Right lobe of liver (tissue), 4 donors: ENCODE data around the gene NBEA.

ENCODE experiments used
- POLR2A ChIP-seq: fragments of 450-650 bp; IDR thresholded peaks from one replicate; pipeline ENCODE4 v1.6.1; 2017; ENCODE audit warnings: antibody characterized with exemption, mild to moderate bottlenecking
- TF ChIP-seq, protein P1 (sequence below), 4 donors: fragments of 200-600 bp in 3 of 4; fragments of 450-650 bp in 1 of 4; IDR thresholded peaks; one replicate each; pipeline versions ENCODE4 v1.5.1 to v1.8.0; 2016 to 2022; ENCODE audit warnings: antibody characterized with exemption in 4 of 4, mild to moderate bottlenecking in 2 of 4
- donor health status: DM: no; HTN: no; CAD: no.
- donor health status: DM: no; HTN: no; CAD: no.
- donor health status: DM: no; HTN: yes; CAD: no.

DNA sequence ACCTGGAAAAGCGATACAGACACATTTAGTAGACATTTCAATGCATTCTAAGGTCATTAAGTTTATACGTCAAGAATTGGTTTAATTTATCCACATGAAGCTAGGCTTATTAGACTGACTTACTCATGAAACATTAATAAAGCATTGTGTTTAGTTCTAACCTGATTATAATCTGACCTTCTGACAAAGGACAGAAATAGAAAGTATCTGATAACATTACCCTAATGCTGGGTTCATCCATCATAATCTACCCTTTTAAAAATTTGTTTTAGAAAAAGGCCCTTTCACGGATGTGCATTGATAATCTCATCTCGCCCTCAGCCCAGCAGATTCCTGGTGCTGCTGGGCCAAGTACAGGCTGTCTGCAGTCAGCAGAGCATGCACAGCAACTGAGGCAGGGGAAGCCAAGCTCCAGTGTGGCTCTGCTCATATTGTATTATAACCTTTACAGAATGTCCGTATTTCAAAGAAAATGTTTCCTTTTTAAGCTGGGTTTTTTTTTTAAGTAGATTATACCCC lies 676.6 kb downstream of the NBEA start:
- TF ChIP-seq, protein P1, sequence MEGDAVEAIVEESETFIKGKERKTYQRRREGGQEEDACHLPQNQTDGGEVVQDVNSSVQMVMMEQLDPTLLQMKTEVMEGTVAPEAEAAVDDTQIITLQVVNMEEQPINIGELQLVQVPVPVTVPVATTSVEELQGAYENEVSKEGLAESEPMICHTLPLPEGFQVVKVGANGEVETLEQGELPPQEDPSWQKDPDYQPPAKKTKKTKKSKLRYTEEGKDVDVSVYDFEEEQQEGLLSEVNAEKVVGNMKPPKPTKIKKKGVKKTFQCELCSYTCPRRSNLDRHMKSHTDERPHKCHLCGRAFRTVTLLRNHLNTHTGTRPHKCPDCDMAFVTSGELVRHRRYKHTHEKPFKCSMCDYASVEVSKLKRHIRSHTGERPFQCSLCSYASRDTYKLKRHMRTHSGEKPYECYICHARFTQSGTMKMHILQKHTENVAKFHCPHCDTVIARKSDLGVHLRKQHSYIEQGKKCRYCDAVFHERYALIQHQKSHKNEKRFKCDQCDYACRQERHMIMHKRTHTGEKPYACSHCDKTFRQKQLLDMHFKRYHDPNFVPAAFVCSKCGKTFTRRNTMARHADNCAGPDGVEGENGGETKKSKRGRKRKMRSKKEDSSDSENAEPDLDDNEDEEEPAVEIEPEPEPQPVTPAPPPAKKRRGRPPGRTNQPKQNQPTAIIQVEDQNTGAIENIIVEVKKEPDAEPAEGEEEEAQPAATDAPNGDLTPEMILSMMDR (IDR thresholded peaks at IDR 0.05), result no peak
- no peak for TF ChIP-seq POLR2A
